ENCODE results near the gene DAPK1.
A peak's percentile ranks its signal among the peaks of the same experiment; 100 is the strongest.

The DAPK1 gene

GRCh38 chr9:87573841-87574342 is 76.2 kb downstream of the DAPK1 start:
- Histone ChIP-seq H3K36me3 (no peaks in the 10 kb centered on the region), H3K9me3 (ENCODE audit: severe bottlenecking) (no peaks in the 10 kb centered on the region), H3K27ac (no peak overlapping the region), H3K4me3 (ENCODE audit: low read depth, low read length) (no peak overlapping the region), H3K27me3 (ENCODE audit: insufficient read depth, low read depth, severe bottlenecking) (no peaks in the 10 kb centered on the region)
- no peak for TF ChIP-seq CTCF (IDR thresholded peaks at IDR 0.05; ENCODE audit: low read depth, low read length)
- DNase-seq = no peak

GRCh38 chr9:87577746-87578145 is 80.1 kb downstream of the DAPK1 start:
- H3K27ac ChIP-seq = peak overlapping the region; percentile 26; the same call in 1 of the 2 replicates
- no peaks in the 10 kb centered on the region for H3K36me3 ChIP-seq
- no peak overlapping the region for H3K4me3 ChIP-seq (ENCODE audit: low read depth, low read length)
- H3K9me3 ChIP-seq (ENCODE audit: severe bottlenecking) = no peaks in the 10 kb centered on the region
- no peak for DNase-seq
- no peak for TF ChIP-seq CTCF (IDR thresholded peaks at IDR 0.05; ENCODE audit: low read depth, low read length)
- no peaks in the 10 kb centered on the region for H3K27me3 ChIP-seq (ENCODE audit: insufficient read depth, low read depth, severe bottlenecking)

GRCh38 chr9:87578625-87579024 is 81.0 kb downstream of the DAPK1 start:
- no peaks in the 10 kb centered on the region for H3K9me3 ChIP-seq (ENCODE audit: severe bottlenecking)
- DNase-seq = peak; percentile 34
- no peaks in the 10 kb centered on the region for H3K36me3 ChIP-seq
- no peak for TF ChIP-seq CTCF (IDR thresholded peaks at IDR 0.05; ENCODE audit: low read depth, low read length)
- H3K27ac ChIP-seq = peak overlapping the region; percentile 59
- no peak overlapping the region for H3K4me3 ChIP-seq (ENCODE audit: low read depth, low read length)
- H3K27me3 ChIP-seq (ENCODE audit: insufficient read depth, low read depth, severe bottlenecking) = no peaks in the 10 kb centered on the region

- H3K27ac ChIP-seq = no peak overlapping the region
- H3K4me3 ChIP-seq (ENCODE audit: low read depth, low read length) = no peak overlapping the region
- no peaks in the 10 kb centered on the region for H3K27me3 ChIP-seq (ENCODE audit: insufficient read depth, low read depth, severe bottlenecking)
- no peaks in the 10 kb centered on the region for H3K9me3 ChIP-seq (ENCODE audit: severe bottlenecking)
- no peaks in the 10 kb centered on the region for H3K36me3 ChIP-seq
- TF ChIP-seq CTCF (IDR thresholded peaks at IDR 0.05; ENCODE audit: low read depth, low read length) = no peak
- DNase-seq = no peak
Observed at GRCh38 chr9:87579781-87580541, 82.3 kb downstream of the DAPK1 start.

- no peak for TF ChIP-seq CTCF (IDR thresholded peaks at IDR 0.05; ENCODE audit: low read depth, low read length)
- no peaks in the 10 kb centered on the region for H3K9me3 ChIP-seq (ENCODE audit: severe bottlenecking)
- no peak for DNase-seq
- no peaks in the 10 kb centered on the region for H3K27me3 ChIP-seq (ENCODE audit: insufficient read depth, low read depth, severe bottlenecking)
- H3K4me3 ChIP-seq (ENCODE audit: low read depth, low read length) = no peak overlapping the region
- no peaks in the 10 kb centered on the region for H3K36me3 ChIP-seq
- H3K27ac ChIP-seq = no peak overlapping the region
Observed at GRCh38 chr9:87580941-87581438, 83.3 kb downstream of the DAPK1 start.
